Left colon (tissue), 2 donors: ENCODE measurements around the gene STIMATE. TPM values are rescaled to one million over a fixed set of nuclear protein-coding genes. Genes with fewer than 3 reads are reported as not detected.

Experiments
- ATAC-seq: fragments of 200-7000 bp; cut with Tn5 transposase; one replicate; pipeline ENCODE4 v1.9.1; 2020; ENCODE audit warnings: mild to moderate bottlenecking, moderate library complexity
- DNase-seq, 2 donors: peaks; one replicate each; pipeline ENCODE4 v3.0.0-alpha.2; 2020
- intact Hi-C, 2 donors: fragments of 100-400 bp; cut with DNase I in 1 of 2; cut with micrococcal nuclease in 1 of 2; formaldehyde crosslinking; loops; one replicate each; pipeline versions ENCODE4 v1.11.2 to v1.14.0; 2022; cut with DNase I, micrococcal nuclease
- total RNA-seq, 2 donors: library from RNA; stranded (reverse); fragmentation: NEBNext Ultra II Directional; extraction: Animal tissue kit (Norgen Biotek cat#: 25700); gene quantifications; one replicate each; pipeline ENCODE4 v1.2.1, GENCODE V29; 2021
- donor health status: DM: no; HTN: no; CAD: no.
- donor health status: DM: yes; HTN: yes; CAD: no.

The STIMATE gene
- total RNA-seq, 2 donors from 2014 or later = 10.0 to 13.6 TPM

- no peak for DNase-seq
- ATAC-seq = no peak
- intact Hi-C loops = no loop called here
Observed at GRCh38 chr3:52809149-52809548, 88.2 kb downstream of the STIMATE start.

GRCh38 chr3:52805270-52806039 lies 91.9 kb downstream of the STIMATE start:
- no peak for ATAC-seq
- no peak for DNase-seq
- intact Hi-C loops = no loop called here

GRCh38 chr3:52801839-52802238 lies 95.5 kb downstream of the STIMATE start:
- no peak for ATAC-seq
- no peak for DNase-seq
- intact Hi-C loops = no loop called here

- DNase-seq (no peak), ATAC-seq (no peak)
- intact Hi-C loops = no loop called here
Observed at GRCh38 chr3:52800079-52800478, 97.3 kb downstream of the STIMATE start.

- peak; percentile 48 for ATAC-seq
- intact Hi-C loops = no loop called here
Observed at GRCh38 chr3:52798978-52799476, 98.3 kb downstream of the STIMATE start.

GRCh38 chr3:52798376-52798977 lies 98.9 kb downstream of the STIMATE start:
- intact Hi-C loops = no loop called here
- no peak for ATAC-seq

More at GRCh38 chr3:52798978-52799476, 98.3 kb downstream of the STIMATE start:
- peak in 1 of 2 donors; percentile 20 for DNase-seq

GRCh38 chr3:52796411-52796810 lies 100.9 kb downstream of the STIMATE start:
- ATAC-seq = no peak
- intact Hi-C loops = no loop called here
- no peak for DNase-seq

More at GRCh38 chr3:52798376-52798977, 98.9 kb downstream of the STIMATE start:
- no peak for DNase-seq

- intact Hi-C loops = no loop called here
- no peak for DNase-seq
- peak; percentile 25 for ATAC-seq
Observed at GRCh38 chr3:52795298-52795900, 101.9 kb downstream of the STIMATE start.

GRCh38 chr3:52794612-52795099 lies 102.7 kb downstream of the STIMATE start, which contains the start of gene ITIH3:
Gene ITIH3, plus strand, starts transcription at chr3:52794796. Its CDS starts 8 bp downstream, at chr3:52794804.
- intact Hi-C loops = no loop called here
- DNase-seq (no peak), ATAC-seq (no peak)

- ATAC-seq (no peak), DNase-seq (no peak)
- intact Hi-C loops = no loop called here
Observed at GRCh38 chr3:52793702-52794611, 103.4 kb downstream of the STIMATE start.

GRCh38 chr3:52792961-52793695 lies 104.2 kb downstream of the STIMATE start:
- intact Hi-C loops = no loop called here
- ATAC-seq (no peak), DNase-seq (no peak)

GRCh38 chr3:52792413-52792812 lies 104.9 kb downstream of the STIMATE start:
- ATAC-seq (no peak), DNase-seq (no peak)
- intact Hi-C loops = no loop called here

- no peak for ATAC-seq
- no peak for DNase-seq
- intact Hi-C loops = no loop called here
Observed at GRCh38 chr3:52791928-52792327, 105.4 kb downstream of the STIMATE start.

- intact Hi-C loops = no loop called here
- no peak for DNase-seq
- no peak for ATAC-seq
Observed at GRCh38 chr3:52791366-52791765, 106.0 kb downstream of the STIMATE start.

GRCh38 chr3:52790741-52791140 lies 106.6 kb downstream of the STIMATE start:
- ATAC-seq (no peak), DNase-seq (no peak)
- intact Hi-C loops = no loop called here

GRCh38 chr3:52790337-52790736 lies 107.0 kb downstream of the STIMATE start:
- ATAC-seq (no peak), DNase-seq (no peak)
- intact Hi-C loops = no loop called here

GRCh38 chr3:52789746-52790040 lies 107.7 kb downstream of the STIMATE start:
- ATAC-seq = no peak
- DNase-seq = no peak
- intact Hi-C loops = no loop called here
